B cell (primary cell): ENCODE results near the gene UTS2R. TPM values are rescaled to one million over a fixed set of nuclear protein-coding genes. Genes with fewer than 3 reads are reported as not detected.

Experiments
- ATAC-seq: fragments of 200-7000 bp; cut with Tn5 transposase; one replicate; pipeline ENCODE4 v1.10.0; 2021; ENCODE audit warnings: low read depth, mild to moderate bottlenecking, moderate number of reproducible peaks, moderate library complexity
- CTCF ChIA-PET: fragments of 350-600 bp; sonication (Branson Sonifier 250); formaldehyde crosslinking; loops from one replicate; lab custom pipeline; 2021; ENCODE audit warnings: antibody characterized with exemption, inconsistent platforms; lab: Charles Lee
- POLR2A ChIA-PET: fragments of 350-600 bp; sonication (Branson Sonifier 250); formaldehyde crosslinking; loops from one replicate; lab custom pipeline; 2021; ENCODE audit warnings: antibody characterized with exemption; lab: Charles Lee
- DNase-seq: peaks from one replicate; pipeline ENCODE4 v3.0.0; 2013
- H2AFZ ChIP-seq: 2 replicates; pipeline ENCODE4 v1.6.1; 2012; ENCODE audit warnings: mild to moderate bottlenecking, low read depth, low read length; ENCODE audit not compliant: insufficient read depth, poor library complexity, severe bottlenecking
- H3K27ac ChIP-seq, 2 donors: 1 replicate in 1 of 2; 2 replicates in 1 of 2; pipeline ENCODE4 v1.5.1; 2012 to 2013; ENCODE audit warnings: low read length in 2 of 2, mild to moderate bottlenecking in 2 of 2, moderate library complexity in 1 of 2
- H3K27me3 ChIP-seq, 4 experiments: fragments of 200-600 bp in 1 of 4; sonication (generic) in 1 of 4; replicated peaks in 1 of 4; 1 replicate in 2 of 4; 2 replicates in 2 of 4; pipeline versions ENCODE4 v1.6.1 to v1.7.0; 2013 to 2016; ENCODE audit warnings: low read length in 3 of 4, mild to moderate bottlenecking in 2 of 4, mixed read lengths in 1 of 4, moderate library complexity in 1 of 4; ENCODE audit not compliant: insufficient read depth in 4 of 4, control insufficient read depth in 3 of 4; ENCODE audit errors: control extremely low read depth in 1 of 4
- H3K36me3 ChIP-seq, 2 experiments: replicated peaks in 1 of 2; 1 replicate in 1 of 2; 2 replicates in 1 of 2; pipeline versions ENCODE4 v1.6.1 to v1.7.1; 2013; ENCODE audit warnings: low read length in 1 of 2; ENCODE audit not compliant: insufficient read depth in 2 of 2, control insufficient read depth in 1 of 2; ENCODE audit errors: control extremely low read depth in 1 of 2, extremely low read depth in 1 of 2
- H3K4me1 ChIP-seq, 2 donors: fragments of 200-600 bp in 1 of 2; sonication (generic) in 1 of 2; 1 replicate in 1 of 2; 2 replicates in 1 of 2; pipeline versions ENCODE4 v1.5.1 to v1.6.1; 2013 to 2017; ENCODE audit warnings: low read length in 2 of 2; ENCODE audit not compliant: control insufficient read depth in 2 of 2, insufficient read depth in 2 of 2
- H3K4me2 ChIP-seq: replicated peaks from 2 replicates; pipeline ENCODE3; 2012; ENCODE audit warnings: mild to moderate bottlenecking, low read depth, low read length; ENCODE audit not compliant: poor library complexity, severe bottlenecking
- H3K4me3 ChIP-seq, 5 experiments: fragments of 200-600 bp in 1 of 5; sonication (generic) in 1 of 5; 1 replicate in 3 of 5; 2 replicates in 2 of 5; pipeline versions ENCODE4 v1.5.1 to v1.7.0; 2011 to 2016; ENCODE audit warnings: low read length in 4 of 5, mild to moderate bottlenecking in 4 of 5, low read depth in 2 of 5, control low read depth in 1 of 5, moderate library complexity in 1 of 5; ENCODE audit not compliant: insufficient read depth in 1 of 5; ENCODE audit errors: control extremely low read depth in 1 of 5, extremely low read depth in 1 of 5
- H3K79me2 ChIP-seq: fragments of 200-600 bp; sonication (generic); one replicate; pipeline ENCODE4 v1.6.0; 2016; ENCODE audit warnings: low read length; ENCODE audit not compliant: control insufficient read depth, insufficient read depth
- H3K9ac ChIP-seq: fragments of 200-600 bp; sonication (generic); 2 replicates; pipeline ENCODE4 v1.6.1; 2017; ENCODE audit warnings: mild to moderate bottlenecking, low read length, moderate library complexity
- H3K9me3 ChIP-seq, 3 donors: one replicate each; pipeline versions ENCODE4 v1.6.1 to v1.7.1; 2013; ENCODE audit warnings: low read length in 2 of 3; ENCODE audit not compliant: control insufficient read depth in 2 of 3, insufficient read depth in 1 of 3; ENCODE audit errors: control extremely low read depth in 1 of 3
- H4K20me1 ChIP-seq: 2 replicates; pipeline ENCODE4 v1.6.0; 2012; ENCODE audit warnings: mild to moderate bottlenecking, low read length; ENCODE audit not compliant: insufficient read depth, control insufficient read depth, poor library complexity, severe bottlenecking
- H3K27ac Mint-ChIP-seq: one replicate; pipeline ENCODE4 v1.8.0; 2021; ENCODE audit warnings: mixed read lengths
- H3K27me3 Mint-ChIP-seq: one replicate; pipeline ENCODE4 v1.8.0; 2021; ENCODE audit warnings: mixed read lengths
- H3K4me1 Mint-ChIP-seq: one replicate; pipeline ENCODE4 v1.8.0; 2021; ENCODE audit warnings: mixed read lengths
- H3K4me3 Mint-ChIP-seq: one replicate; pipeline ENCODE4 v1.8.0; 2021; ENCODE audit warnings: mixed read lengths
- H3K9me3 Mint-ChIP-seq: one replicate; pipeline ENCODE4 v1.8.0; 2022; ENCODE audit warnings: mixed read lengths; ENCODE audit not compliant: insufficient read depth
- EZH2 ChIP-seq: IDR thresholded peaks from 2 replicates; pipeline ENCODE4 v1.6.1; 2012; ENCODE audit warnings: borderline replicate concordance, low read depth, mild to moderate bottlenecking, moderate library complexity, low read length; ENCODE audit not compliant: insufficient read depth, poor library complexity, severe bottlenecking
- WGBS: methylation state at CpG from one replicate; pipeline ENCODE4 v1.1.5; 2013; ENCODE audit warnings: missing lambda C conversion rate; ENCODE audit not compliant: insufficient coverage; 5-methylcytosine and 5-hydroxymethylcytosine counted together
- intact Hi-C: fragments of 100-400 bp; cut with micrococcal nuclease; formaldehyde crosslinking; loops from one replicate; pipeline ENCODE4 v1.10.0; 2022
- polyA plus RNA-seq: library from polyadenylated mRNA; depleted of rRNA; stranded (reverse); fragments of >200 nt; gene quantifications from 2 replicates; pipeline ENCODE4 v1.2.3, GENCODE V29; 2012
- total RNA-seq, 2 donors: library from RNA; stranded (reverse); fragments of 120-200 nt in 1 of 2; gene quantifications; 1 replicate in 1 of 2; 2 replicates in 1 of 2; pipeline versions ENCODE4 v1.2.3 to v1.2.4, GENCODE V29; 2013 to 2022
- TF ChIP-seq, protein P1 (sequence below): fragments of 200-600 bp; IDR thresholded peaks from one replicate; pipeline ENCODE4 v1.8.0; 2022; ENCODE audit warnings: antibody characterized with exemption, mild to moderate bottlenecking

The UTS2R gene
- total and polyA plus RNA-seq, 2 donors (not counting 1 experiment from before 2014, with no cell fraction given) = 0.86 TPM; not detected in 1

DNA sequence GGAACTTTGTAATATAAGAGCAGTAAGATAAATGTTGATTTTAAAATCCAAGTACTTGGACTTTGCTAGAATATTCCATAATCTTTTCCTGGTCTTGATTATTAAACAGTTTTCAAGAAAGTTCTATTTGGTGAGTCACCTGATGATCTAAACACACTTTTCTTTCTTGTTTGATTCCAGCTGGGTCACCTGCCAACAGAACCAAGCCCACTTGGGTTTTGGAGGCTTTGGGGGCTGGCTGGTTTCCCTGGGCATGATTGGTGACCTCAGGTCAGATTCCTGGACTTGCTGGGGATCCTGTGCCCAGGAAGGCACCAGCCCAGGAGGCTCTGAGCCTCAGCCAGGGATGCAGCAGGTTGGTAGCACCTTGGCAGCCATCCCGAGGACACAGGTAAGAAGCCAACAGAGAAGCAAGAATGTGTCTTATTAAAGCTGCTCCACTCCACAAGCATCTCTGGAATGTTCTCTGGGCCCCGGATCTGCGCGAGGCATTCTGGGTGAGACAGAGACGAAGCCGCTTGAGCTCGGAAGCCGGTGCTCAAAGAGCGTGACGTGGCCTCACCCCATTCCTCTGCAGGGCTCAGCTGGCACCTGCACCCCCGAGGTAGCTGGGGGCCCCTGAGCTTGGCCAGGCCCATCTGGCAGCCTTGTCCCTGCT, 15.7 kb upstream of the UTS2R start:
- peaks cover 11% of the 10 kb centered on the region for H3K27me3 Mint-ChIP-seq
- H3K9me3 ChIP-seq = peaks cover 0 to 6% (median 0%) of the 10 kb centered on the region in 3 donors
- no peaks in the 10 kb centered on the region for H3K9me3 Mint-ChIP-seq
- peaks cover 9% of the 10 kb centered on the region for H3K4me1 Mint-ChIP-seq
- DNase-seq (no peak), ATAC-seq (no peak)
- H2AFZ ChIP-seq = no peak overlapping the region
- 77% methylated on average over 11 of the region's 11 CpGs for WGBS
- H3K27ac ChIP-seq = no peak overlapping the region
- no peaks in the 10 kb centered on the region for H4K20me1 ChIP-seq
- TF ChIP-seq, protein P1, sequence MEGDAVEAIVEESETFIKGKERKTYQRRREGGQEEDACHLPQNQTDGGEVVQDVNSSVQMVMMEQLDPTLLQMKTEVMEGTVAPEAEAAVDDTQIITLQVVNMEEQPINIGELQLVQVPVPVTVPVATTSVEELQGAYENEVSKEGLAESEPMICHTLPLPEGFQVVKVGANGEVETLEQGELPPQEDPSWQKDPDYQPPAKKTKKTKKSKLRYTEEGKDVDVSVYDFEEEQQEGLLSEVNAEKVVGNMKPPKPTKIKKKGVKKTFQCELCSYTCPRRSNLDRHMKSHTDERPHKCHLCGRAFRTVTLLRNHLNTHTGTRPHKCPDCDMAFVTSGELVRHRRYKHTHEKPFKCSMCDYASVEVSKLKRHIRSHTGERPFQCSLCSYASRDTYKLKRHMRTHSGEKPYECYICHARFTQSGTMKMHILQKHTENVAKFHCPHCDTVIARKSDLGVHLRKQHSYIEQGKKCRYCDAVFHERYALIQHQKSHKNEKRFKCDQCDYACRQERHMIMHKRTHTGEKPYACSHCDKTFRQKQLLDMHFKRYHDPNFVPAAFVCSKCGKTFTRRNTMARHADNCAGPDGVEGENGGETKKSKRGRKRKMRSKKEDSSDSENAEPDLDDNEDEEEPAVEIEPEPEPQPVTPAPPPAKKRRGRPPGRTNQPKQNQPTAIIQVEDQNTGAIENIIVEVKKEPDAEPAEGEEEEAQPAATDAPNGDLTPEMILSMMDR = no peak
- TF ChIP-seq EZH2 = no peak
- CTCF ChIA-PET = interaction anchor here (1.4 to 2.2 kb wide), 2 partner anchors 191 to 198 kb away, joined by 6 read pairs; no protein-coding TSS in a partner anchor
- H3K9ac ChIP-seq = no peak overlapping the region
- POLR2A ChIA-PET = interaction anchor here (0.6 kb wide), 1 partner anchor 21 kb away, joined by 4 read pairs; no protein-coding TSS in a partner anchor
- no peak overlapping the region for H3K4me2 ChIP-seq
- no peak overlapping the region for H3K4me3 Mint-ChIP-seq
- no peak overlapping the region for H3K4me3 ChIP-seq
- H3K4me1 ChIP-seq = peaks cover 9 to 18% of the 10 kb centered on the region in 2 donors
- intact Hi-C loops = no loop called here
- H3K27me3 ChIP-seq = peaks cover 0 to 36% (median 9%) of the 10 kb centered on the region in 4 experiments
- no peaks in the 10 kb centered on the region for H3K79me2 ChIP-seq
- H3K36me3 ChIP-seq = no peaks in the 10 kb centered on the region
- H3K27ac Mint-ChIP-seq = no peak overlapping the region

DNA sequence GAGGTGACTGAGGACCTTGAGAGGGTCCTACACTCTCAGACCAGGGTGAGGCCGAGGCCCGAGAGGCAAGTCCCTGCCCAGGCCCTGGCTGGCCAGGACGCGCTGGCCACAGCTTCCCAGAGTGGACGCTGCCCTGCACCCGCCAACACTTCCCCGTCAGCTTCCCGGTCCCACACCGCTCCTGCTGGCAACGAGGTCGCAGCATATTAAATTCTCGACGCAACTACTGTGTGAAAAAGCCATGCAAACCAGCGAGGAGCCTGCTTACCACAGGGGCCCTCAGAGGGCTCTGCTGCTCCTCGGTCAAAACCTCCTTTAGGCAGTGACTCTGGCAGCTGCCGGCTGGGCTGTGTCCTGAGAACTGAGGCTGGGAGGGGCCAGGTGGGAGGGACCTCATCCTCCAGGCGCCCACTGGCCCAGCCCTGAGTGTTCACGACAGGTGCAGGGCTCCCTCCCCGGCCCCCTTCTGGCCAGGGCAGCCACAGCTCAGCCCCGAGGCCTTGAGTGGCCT, 14.7 kb upstream of the UTS2R start:
- H3K9me3 ChIP-seq = peaks cover 0 to 6% (median 0%) of the 10 kb centered on the region in 3 donors
- ATAC-seq (no peak), DNase-seq (no peak)
- Mint-ChIP-seq H3K4me3 (no peak overlapping the region), H3K4me1 (peaks cover 6% of the 10 kb centered on the region), H3K27me3 (peaks cover 11% of the 10 kb centered on the region), H3K9me3 (no peaks in the 10 kb centered on the region), H3K27ac (no peak overlapping the region)
- no peaks in the 10 kb centered on the region for H4K20me1 ChIP-seq
- ChIA-PET CTCF (interaction anchor here (1.8 to 2.2 kb wide), 2 partner anchors 14 to 197 kb away, joined by 6 read pairs; partner anchors contain the start of gene UTS2R), POLR2A (interaction anchor here (0.6 kb wide), 1 partner anchor 22 kb away, joined by 4 read pairs; no protein-coding TSS in a partner anchor)
- no peak overlapping the region for H3K27ac ChIP-seq
- peaks cover 0 to 26% (median 6%) of the 10 kb centered on the region in 4 experiments for H3K27me3 ChIP-seq
- 80% methylated on average over 20 of the region's 20 CpGs for WGBS
- no peaks in the 10 kb centered on the region for H3K36me3 ChIP-seq
- H3K4me2 ChIP-seq = no peak overlapping the region
- TF ChIP-seq, protein P1 = no peak
- no peak for TF ChIP-seq EZH2
- H3K79me2 ChIP-seq = no peaks in the 10 kb centered on the region
- H3K9ac ChIP-seq = no peak overlapping the region
- H3K4me1 ChIP-seq = peaks cover 3 to 8% of the 10 kb centered on the region in 2 donors
- intact Hi-C loops = no loop called here
- H3K4me3 ChIP-seq = no peak overlapping the region
- no peak overlapping the region for H2AFZ ChIP-seq
